DMS53 treated with DMSO at 0.1 percent for 48 hours (cell line): Measurements from ENCODE around the gene SLC52A3.

ENCODE experiments used
- DNase-seq: peaks from one replicate; lab custom pipeline; 2025; ENCODE audit not compliant: unreplicated experiment; lab: John Stamatoyannopoulos, UW

Gene SLC52A3

GRCh38 chr20:770691-771090 lies 2.4 kb upstream of the SLC52A3 start:
- DNase-seq, result no peak

- no peak for DNase-seq
Observed at GRCh38 chr20:766906-767305, 1.4 kb downstream of the SLC52A3 start.

- no peak for DNase-seq
Observed at GRCh38 chr20:764255-764654, 4.0 kb downstream of the SLC52A3 start.

- no peak for DNase-seq
Observed at GRCh38 chr20:761418-762381, 6.6 kb downstream of the SLC52A3 start.

- DNase-seq, result peak; percentile 14
Observed at GRCh38 chr20:760751-761417, 7.4 kb downstream of the SLC52A3 start.

GRCh38 chr20:757506-757905 lies 10.8 kb downstream of the SLC52A3 start:
- DNase-seq, result no peak

- no peak for DNase-seq
Observed at GRCh38 chr20:755941-756340, 12.4 kb downstream of the SLC52A3 start.

- DNase-seq, result no peak
Observed at GRCh38 chr20:754904-755303, 13.4 kb downstream of the SLC52A3 start.

GRCh38 chr20:753897-754635 lies 14.2 kb downstream of the SLC52A3 start:
- no peak for DNase-seq

- DNase-seq, result no peak
Observed at GRCh38 chr20:753136-753535, 15.2 kb downstream of the SLC52A3 start.

GRCh38 chr20:752291-752690 lies 16.0 kb downstream of the SLC52A3 start:
- no peak for DNase-seq

- DNase-seq, result no peak
Observed at GRCh38 chr20:751761-752160, 16.5 kb downstream of the SLC52A3 start.

GRCh38 chr20:750801-751200 lies 17.5 kb downstream of the SLC52A3 start:
- no peak for DNase-seq

- DNase-seq, result peak; percentile 5
Observed at GRCh38 chr20:745683-746301, 22.5 kb downstream of the SLC52A3 start.

GRCh38 chr20:742156-742555 lies 26.1 kb downstream of the SLC52A3 start:
- DNase-seq, result no peak

GRCh38 chr20:741620-742019 lies 26.7 kb downstream of the SLC52A3 start:
- DNase-seq, result no peak

GRCh38 chr20:740162-740561 lies 28.1 kb downstream of the SLC52A3 start:
- DNase-seq, result no peak

GRCh38 chr20:739736-740135 lies 28.6 kb downstream of the SLC52A3 start:
- no peak for DNase-seq

- no peak for DNase-seq
Observed at GRCh38 chr20:733861-734260, 34.4 kb downstream of the SLC52A3 start.

- no peak for DNase-seq
Observed at GRCh38 chr20:732727-733126, 35.6 kb downstream of the SLC52A3 start.

GRCh38 chr20:731891-732560 lies 36.3 kb downstream of the SLC52A3 start:
- DNase-seq, result no peak
